Testis (tissue), 3 donors: ENCODE data around the gene MATCAP1. TPM values are rescaled to one million over a fixed set of nuclear protein-coding genes. Genes with fewer than 3 reads are reported as not detected.

Source experiments
- DNase-seq: peaks from one replicate; pipeline ENCODE4 v3.0.0-alpha.2; 2019
- H3K27ac ChIP-seq, 2 donors: fragments of 200-600 bp; sonication (generic); one replicate each; pipeline ENCODE4 v1.5.1; 2019
- H3K27me3 ChIP-seq: fragments of 200-600 bp; sonication (generic); one replicate; pipeline ENCODE4 v1.5.1; 2019
- H3K36me3 ChIP-seq: fragments of 200-600 bp; sonication (generic); one replicate; pipeline ENCODE4 v1.5.1; 2017; ENCODE audit warnings: low read depth; ENCODE audit errors: missing control alignments
- H3K4me1 ChIP-seq: fragments of 200-600 bp; sonication (generic); one replicate; pipeline ENCODE4 v1.5.1; 2019
- H3K4me3 ChIP-seq, 2 donors: fragments of 200-600 bp; sonication (generic); one replicate each; pipeline ENCODE4 v1.5.1; 2017 to 2019
- H3K9me3 ChIP-seq: fragments of 200-600 bp; sonication (generic); one replicate; pipeline ENCODE4 v1.5.1; 2017
- POLR2A ChIP-seq: fragments of 450-650 bp; IDR thresholded peaks from one replicate; pipeline ENCODE4 v1.6.1; 2017; ENCODE audit warnings: antibody characterized with exemption, mild to moderate bottlenecking, moderate library complexity
- WGBS, 2 donors: methylation state at CpG; one replicate each; pipeline ENCODE4 v1.1.5; 2018; 5-methylcytosine and 5-hydroxymethylcytosine counted together
- intact Hi-C: fragments of 100-400 bp; cut with DNase I; formaldehyde crosslinking; loops from one replicate; pipeline ENCODE4 v1.15.1; 2023; ENCODE audit warnings: low total_unique reads
- polyA plus RNA-seq: library from polyadenylated mRNA; stranded (reverse); fragments of 350-450 nt; fragmentation: Illumina TruSeq; extraction: RNeasy Lipid Tissue Mini Kit (QIAGEN cat#74804); gene quantifications from one replicate; pipeline ENCODE4 v1.2.3, GENCODE V29; 2014; ENCODE audit warnings: low read depth, low replicate concordance; ENCODE audit not compliant: insufficient read depth
- total RNA-seq, 2 donors: library from RNA; depleted of rRNA; stranded (reverse); fragments of >200 nt; gene quantifications; one replicate each; pipeline ENCODE4 v1.2.3, GENCODE V29; 2016
- TF ChIP-seq, protein P1 (sequence below), 3 experiments: fragments of 450-650 bp in 2 of 3; fragments of 200-600 bp in 1 of 3; sonication (generic) in 1 of 3; IDR thresholded peaks; one replicate each; pipeline ENCODE4 v1.5.1; 2016 to 2019; ENCODE audit warnings: antibody characterized with exemption in 3 of 3, mild to moderate bottlenecking in 2 of 3, moderate library complexity in 1 of 3

Gene MATCAP1
- total and polyA plus RNA-seq, 3 donors from 2014 or later = 44.6 to 89.4 (median 65.1) TPM

DNA sequence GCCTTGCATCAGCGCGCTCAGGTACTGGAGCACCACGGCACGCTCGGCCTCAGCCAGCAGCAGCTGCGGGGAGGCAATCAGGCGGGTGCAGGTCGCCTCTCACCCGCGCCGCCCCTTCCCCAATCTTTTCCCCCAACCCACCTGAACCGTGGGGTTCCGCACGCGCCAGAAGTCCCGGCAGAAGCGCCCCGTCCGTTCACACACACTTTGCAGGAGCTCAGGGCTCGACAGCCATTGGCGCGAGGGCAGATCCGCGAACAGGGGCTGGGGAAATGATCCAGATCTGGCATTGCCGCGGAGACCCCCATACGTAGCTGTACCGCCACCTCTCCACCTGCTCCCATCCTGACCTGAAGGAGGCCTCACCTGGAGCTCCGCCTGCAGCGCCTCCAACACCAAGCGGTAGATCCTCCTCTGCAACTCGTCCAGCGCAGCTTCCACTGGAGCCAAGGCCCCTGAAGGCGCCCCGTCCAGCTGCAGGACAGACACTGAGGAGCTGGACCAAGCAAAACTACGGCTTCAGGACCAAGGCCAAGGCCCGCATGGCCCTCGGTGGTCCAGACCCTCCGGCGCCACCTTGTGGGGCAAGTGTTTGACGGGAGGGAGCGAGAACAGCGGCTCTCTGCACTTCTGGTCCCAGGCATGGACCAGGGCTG, 1.4 kb upstream of the MATCAP1 start:
- Histone ChIP-seq H3K27ac (peak overlapping the region; percentile 98 to 99), H3K27me3 (no peaks in the 10 kb centered on the region), H3K36me3 (no peaks in the 10 kb centered on the region), H3K9me3 (no peaks in the 10 kb centered on the region), H3K4me3 (peak overlapping the region; percentile 64 to 81), H3K4me1 (peaks cover 32% of the 10 kb centered on the region)
- intact Hi-C loops = no loop called here
- peak; percentile 95 for DNase-seq
- TF ChIP-seq, protein P1, sequence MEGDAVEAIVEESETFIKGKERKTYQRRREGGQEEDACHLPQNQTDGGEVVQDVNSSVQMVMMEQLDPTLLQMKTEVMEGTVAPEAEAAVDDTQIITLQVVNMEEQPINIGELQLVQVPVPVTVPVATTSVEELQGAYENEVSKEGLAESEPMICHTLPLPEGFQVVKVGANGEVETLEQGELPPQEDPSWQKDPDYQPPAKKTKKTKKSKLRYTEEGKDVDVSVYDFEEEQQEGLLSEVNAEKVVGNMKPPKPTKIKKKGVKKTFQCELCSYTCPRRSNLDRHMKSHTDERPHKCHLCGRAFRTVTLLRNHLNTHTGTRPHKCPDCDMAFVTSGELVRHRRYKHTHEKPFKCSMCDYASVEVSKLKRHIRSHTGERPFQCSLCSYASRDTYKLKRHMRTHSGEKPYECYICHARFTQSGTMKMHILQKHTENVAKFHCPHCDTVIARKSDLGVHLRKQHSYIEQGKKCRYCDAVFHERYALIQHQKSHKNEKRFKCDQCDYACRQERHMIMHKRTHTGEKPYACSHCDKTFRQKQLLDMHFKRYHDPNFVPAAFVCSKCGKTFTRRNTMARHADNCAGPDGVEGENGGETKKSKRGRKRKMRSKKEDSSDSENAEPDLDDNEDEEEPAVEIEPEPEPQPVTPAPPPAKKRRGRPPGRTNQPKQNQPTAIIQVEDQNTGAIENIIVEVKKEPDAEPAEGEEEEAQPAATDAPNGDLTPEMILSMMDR (IDR thresholded peaks at IDR 0.05) = peak; percentile 77 to 81 (median 80)
- no peak for TF ChIP-seq POLR2A
- WGBS, 2 donors = 6 to 7% methylated on average over 18 to 41 of the region's 43 CpGs

DNA sequence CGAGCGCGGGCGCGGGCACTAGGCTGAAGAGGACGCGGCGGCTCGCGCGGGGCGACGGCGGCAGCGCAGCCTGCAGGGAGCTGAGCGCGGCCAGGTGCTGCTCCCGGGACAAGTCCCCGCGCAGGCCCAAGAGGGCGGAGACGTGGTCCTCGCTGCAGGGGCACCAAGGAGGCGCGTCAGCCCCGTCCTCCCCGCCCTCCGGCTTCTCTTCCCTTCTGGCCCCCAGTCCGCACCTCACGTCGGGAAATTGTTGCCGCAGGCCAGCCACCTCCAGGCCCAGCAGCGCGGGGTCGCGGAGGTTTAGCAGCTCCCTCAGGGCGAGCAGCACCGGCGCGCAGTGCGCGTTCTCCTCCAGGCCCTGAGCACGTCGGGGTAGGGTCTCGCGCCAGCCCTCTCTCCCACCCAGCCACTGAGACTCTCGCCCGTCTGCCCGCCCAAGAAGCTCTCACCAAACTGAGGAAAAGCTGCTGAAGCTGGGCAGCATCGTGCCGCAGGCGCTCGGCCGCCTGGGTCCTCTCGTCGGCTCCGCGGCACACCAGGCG, 761 bp upstream of the MATCAP1 start:
- Histone ChIP-seq H3K4me1 (peaks cover 29% of the 10 kb centered on the region), H3K27me3 (no peaks in the 10 kb centered on the region), H3K9me3 (no peaks in the 10 kb centered on the region), H3K4me3 (peak overlapping the region; percentile 64 to 81), H3K27ac (peak overlapping the region; percentile 98 to 99), H3K36me3 (no peaks in the 10 kb centered on the region)
- WGBS, 2 donors = 2 to 5% methylated on average over 40 to 57 of the region's 59 CpGs
- DNase-seq = no peak
- TF ChIP-seq, protein P1 (IDR thresholded peaks at IDR 0.05) = no peak
- no peak for TF ChIP-seq POLR2A
- intact Hi-C loops = no loop called here

DNA sequence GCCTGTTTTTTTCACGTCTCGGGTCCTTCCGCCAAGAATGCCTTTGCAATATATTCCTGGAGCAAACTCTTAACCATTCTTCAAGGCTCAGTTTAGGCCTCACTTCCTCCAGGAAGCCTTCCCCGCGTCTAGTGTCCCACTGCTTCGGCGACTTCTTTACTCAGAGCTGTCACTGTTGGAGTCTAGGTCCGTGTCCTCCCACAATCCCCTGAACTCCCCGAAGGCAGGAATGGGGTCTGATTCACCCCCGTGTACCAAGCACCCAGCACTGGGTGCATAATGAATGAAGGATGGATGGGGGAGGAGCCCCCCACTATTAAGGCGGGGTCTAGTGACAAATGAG, 508 bp downstream of the MATCAP1 start:
- intact Hi-C loops = no loop called here
- no peaks in the 10 kb centered on the region for H3K36me3 ChIP-seq
- 11% methylated on average over 11 of the region's 11 CpGs for WGBS, 2 donors
- TF ChIP-seq POLR2A = no peak
- TF ChIP-seq, protein P1 (IDR thresholded peaks at IDR 0.05) = no peak
- H3K27me3 ChIP-seq = no peaks in the 10 kb centered on the region
- H3K27ac ChIP-seq = peak overlapping the region; percentile 98 to 99
- peaks cover 29% of the 10 kb centered on the region for H3K4me1 ChIP-seq
- no peak for DNase-seq
- peak overlapping the region; percentile 64 to 81 for H3K4me3 ChIP-seq
- H3K9me3 ChIP-seq = no peaks in the 10 kb centered on the region

DNA sequence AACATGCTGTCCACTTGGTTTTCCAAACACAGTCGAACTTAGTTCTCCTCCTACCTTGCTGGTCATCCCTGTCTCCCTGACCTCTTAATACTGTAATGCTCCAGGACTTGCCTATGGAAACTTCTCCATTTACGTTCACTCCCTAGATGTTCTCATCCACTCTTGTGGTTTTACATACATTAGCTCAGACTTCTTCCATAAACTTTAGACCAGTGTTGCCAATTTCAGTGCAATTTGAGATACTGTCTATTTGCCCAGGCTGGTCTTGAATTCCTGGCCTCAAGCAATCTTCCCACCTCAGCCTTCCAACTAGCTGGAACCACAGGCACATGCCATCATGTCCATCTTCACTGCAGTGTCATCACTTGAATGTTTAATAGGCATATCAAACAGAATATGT, 1.5 kb downstream of the MATCAP1 start:
- TF ChIP-seq, protein P1 (IDR thresholded peaks at IDR 0.05) = no peak
- TF ChIP-seq POLR2A = no peak
- Histone ChIP-seq H3K27ac (no peak overlapping the region), H3K27me3 (no peaks in the 10 kb centered on the region), H3K9me3 (no peaks in the 10 kb centered on the region), H3K4me3 (no peak overlapping the region), H3K36me3 (no peaks in the 10 kb centered on the region), H3K4me1 (peaks cover 29% of the 10 kb centered on the region)
- WGBS, 2 donors = 79 to 80% methylated on average over 2 of the region's 2 CpGs
- DNase-seq = no peak
- intact Hi-C loops = no loop called here

DNA sequence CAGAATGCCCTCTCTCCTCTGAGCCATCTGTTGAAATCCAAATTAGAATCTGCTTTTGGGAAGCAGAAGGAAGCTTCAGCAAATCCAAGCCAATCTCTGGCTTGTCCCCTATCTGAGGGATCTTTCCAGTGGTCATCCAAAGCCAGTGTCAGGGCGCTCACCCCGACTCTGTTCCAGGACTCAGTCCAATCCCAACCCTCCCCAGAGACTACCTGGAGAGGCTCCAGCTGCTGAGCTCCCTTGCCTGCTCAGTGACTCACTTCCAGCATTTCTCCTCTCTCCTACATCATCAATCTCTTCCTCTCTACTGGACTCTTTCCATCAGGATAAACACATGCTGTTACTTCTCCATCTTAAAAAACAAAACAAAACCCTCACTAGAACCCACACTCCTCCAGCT, 2.4 kb downstream of the MATCAP1 start:
- Histone ChIP-seq H3K27ac (peak overlapping the region; percentile 6 to 56), H3K4me1 (peaks cover 24% of the 10 kb centered on the region), H3K27me3 (no peaks in the 10 kb centered on the region), H3K36me3 (no peaks in the 10 kb centered on the region), H3K4me3 (no peak overlapping the region), H3K9me3 (no peaks in the 10 kb centered on the region)
- intact Hi-C loops = no loop called here
- TF ChIP-seq, protein P1 (IDR thresholded peaks at IDR 0.05) = no peak
- TF ChIP-seq POLR2A = no peak
- DNase-seq = no peak
- 38 to 55% methylated on average over 2 of the region's 2 CpGs for whole genome bisulfite sequencing, 2 donors
